Measurements from ENCODE around the gene IMMP2L.

The IMMP2L gene

GRCh38 chr7:111388912-111389311 is 173.4 kb downstream of the IMMP2L start:
- no peak overlapping the region for H3K4me3 ChIP-seq (ENCODE audit: control insufficient read depth, low read depth, low read length)
- no peak for TF ChIP-seq CTCF (conservative IDR thresholded peaks at IDR 0.05; ENCODE audit: control insufficient read depth, insufficient read depth, low read depth, low read length)
- DNase-seq (ENCODE audit: low read depth) = no peak

- no peak for TF ChIP-seq CTCF (conservative IDR thresholded peaks at IDR 0.05; ENCODE audit: control insufficient read depth, insufficient read depth, low read depth, low read length)
- DNase-seq (ENCODE audit: low read depth) = no peak
- no peak overlapping the region for H3K4me3 ChIP-seq (ENCODE audit: control insufficient read depth, low read depth, low read length)
Measured at GRCh38 chr7:111388016-111388415, 174.3 kb downstream of the IMMP2L start.

- no peak overlapping the region for H3K4me3 ChIP-seq (ENCODE audit: control insufficient read depth, low read depth, low read length)
- no peak for TF ChIP-seq CTCF (conservative IDR thresholded peaks at IDR 0.05; ENCODE audit: control insufficient read depth, insufficient read depth, low read depth, low read length)
- DNase-seq (ENCODE audit: low read depth) = peak; percentile 67
Measured at GRCh38 chr7:111384065-111384891, 178.0 kb downstream of the IMMP2L start.

GRCh38 chr7:111383133-111383532 is 179.2 kb downstream of the IMMP2L start:
- DNase-seq (ENCODE audit: low read depth) = no peak
- H3K4me3 ChIP-seq (ENCODE audit: control insufficient read depth, low read depth, low read length) = no peak overlapping the region
- TF ChIP-seq CTCF (conservative IDR thresholded peaks at IDR 0.05; ENCODE audit: control insufficient read depth, insufficient read depth, low read depth, low read length) = no peak

GRCh38 chr7:111381590-111381989 is 180.7 kb downstream of the IMMP2L start:
- no peak overlapping the region for H3K4me3 ChIP-seq (ENCODE audit: control insufficient read depth, low read depth, low read length)
- TF ChIP-seq CTCF (conservative IDR thresholded peaks at IDR 0.05; ENCODE audit: control insufficient read depth, insufficient read depth, low read depth, low read length) = no peak
- DNase-seq (ENCODE audit: low read depth) = no peak

- no peak overlapping the region for H3K4me3 ChIP-seq (ENCODE audit: control insufficient read depth, low read depth, low read length)
- DNase-seq (ENCODE audit: low read depth) = no peak
- TF ChIP-seq CTCF (conservative IDR thresholded peaks at IDR 0.05; ENCODE audit: control insufficient read depth, insufficient read depth, low read depth, low read length) = no peak
Measured at GRCh38 chr7:111380945-111381344, 181.3 kb downstream of the IMMP2L start.
